Mammary epithelial cell (primary cell): ENCODE data around the gene CDC7.

Experiments used
- EZH2 ChIP-seq: IDR thresholded peaks from 2 replicates; pipeline ENCODE4 v1.6.1; 2012; ENCODE audit warnings: low read length, inconsistent platforms, borderline replicate concordance
- TF ChIP-seq, protein P1 (sequence below), 2 donors: IDR thresholded peaks in 1 of 2; conservative IDR thresholded peaks in 1 of 2; 2 replicates each; pipeline ENCODE4 v1.5.1; 2011 to 2012; ENCODE audit warnings: inconsistent platforms in 2 of 2, low read length in 2 of 2, mild to moderate bottlenecking in 2 of 2, control low read depth in 1 of 2, low read depth in 1 of 2; ENCODE audit not compliant: insufficient read depth in 1 of 2; ENCODE audit errors: extremely low read depth in 1 of 2

DNA sequence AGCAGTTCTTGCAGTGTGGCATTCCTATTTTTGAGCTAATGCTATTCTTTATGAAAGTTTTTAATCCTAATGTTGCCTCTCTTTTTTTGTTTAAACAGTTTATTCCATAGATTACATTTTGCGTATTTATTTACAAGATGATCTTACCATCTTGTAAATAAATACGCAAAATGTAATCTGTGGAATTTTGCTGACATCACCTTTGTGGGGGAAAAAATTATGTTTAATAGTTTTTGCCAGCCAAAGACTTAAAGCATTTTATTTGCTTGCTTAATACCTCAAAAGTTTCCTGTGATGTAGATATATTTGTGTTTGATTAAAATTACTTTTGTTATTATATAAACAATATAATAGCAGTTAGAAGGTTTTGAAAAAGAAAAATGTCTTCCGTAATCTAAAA, 15.3 kb downstream of the CDC7 start:
- TF ChIP-seq EZH2: no peak
- TF ChIP-seq, protein P1, sequence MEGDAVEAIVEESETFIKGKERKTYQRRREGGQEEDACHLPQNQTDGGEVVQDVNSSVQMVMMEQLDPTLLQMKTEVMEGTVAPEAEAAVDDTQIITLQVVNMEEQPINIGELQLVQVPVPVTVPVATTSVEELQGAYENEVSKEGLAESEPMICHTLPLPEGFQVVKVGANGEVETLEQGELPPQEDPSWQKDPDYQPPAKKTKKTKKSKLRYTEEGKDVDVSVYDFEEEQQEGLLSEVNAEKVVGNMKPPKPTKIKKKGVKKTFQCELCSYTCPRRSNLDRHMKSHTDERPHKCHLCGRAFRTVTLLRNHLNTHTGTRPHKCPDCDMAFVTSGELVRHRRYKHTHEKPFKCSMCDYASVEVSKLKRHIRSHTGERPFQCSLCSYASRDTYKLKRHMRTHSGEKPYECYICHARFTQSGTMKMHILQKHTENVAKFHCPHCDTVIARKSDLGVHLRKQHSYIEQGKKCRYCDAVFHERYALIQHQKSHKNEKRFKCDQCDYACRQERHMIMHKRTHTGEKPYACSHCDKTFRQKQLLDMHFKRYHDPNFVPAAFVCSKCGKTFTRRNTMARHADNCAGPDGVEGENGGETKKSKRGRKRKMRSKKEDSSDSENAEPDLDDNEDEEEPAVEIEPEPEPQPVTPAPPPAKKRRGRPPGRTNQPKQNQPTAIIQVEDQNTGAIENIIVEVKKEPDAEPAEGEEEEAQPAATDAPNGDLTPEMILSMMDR (conservative IDR thresholded peaks at IDR 0.05 in 1 of 2, IDR thresholded peaks at IDR 0.05 in 1 of 2; ENCODE audit: extremely low read depth in 1 of 2, insufficient read depth in 1 of 2, low read depth in 1 of 2, low read length in 2 of 2): no peak
